ENCODE data around the gene TMEM171.

The TMEM171 gene

DNA sequence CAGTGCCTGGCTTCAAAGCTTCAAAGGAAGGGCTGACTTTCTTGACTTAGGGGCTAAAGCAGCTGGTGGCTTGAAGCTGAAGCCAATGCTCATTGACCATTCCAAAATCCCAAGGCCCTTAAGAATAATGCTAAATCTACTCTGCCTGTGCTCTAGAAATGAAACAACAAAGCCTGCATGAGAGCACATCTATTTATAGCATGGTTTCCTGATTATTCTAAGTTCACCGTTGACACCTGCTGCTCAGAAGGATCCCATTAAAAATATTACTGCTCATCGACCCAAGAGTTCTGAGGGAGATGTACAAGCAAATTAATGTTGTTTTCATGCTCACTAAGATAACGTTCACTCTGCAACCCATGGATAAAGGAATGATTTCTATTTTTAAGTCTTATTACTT is 59.4 kb downstream of the TMEM171 start:
- peaks cover 0 to 48% of the 10 kb centered on the region in 2 experiments for H3K27me3 ChIP-seq (ENCODE audit: control insufficient read depth in 1 of 2, insufficient read depth in 1 of 2, low read length in 2 of 2)
- H3K4me1 ChIP-seq (ENCODE audit: control insufficient read depth, insufficient read depth, low read depth, low read length) = peaks cover 4% of the 10 kb centered on the region
- no peak overlapping the region for H3K4ac ChIP-seq (ENCODE audit: low read depth in 1 of 2, low read length in 2 of 2)
- no peak overlapping the region for H4K91ac ChIP-seq (ENCODE audit: low read length)
- no peak overlapping the region for H3K4me3 ChIP-seq (ENCODE audit: insufficient read depth in 1 of 2, low read depth in 1 of 2, low read length in 2 of 2)
- H3K4me2 ChIP-seq (ENCODE audit: low read length, poor library complexity, severe bottlenecking) = no peak overlapping the region
- no peak overlapping the region for H3K27ac ChIP-seq (ENCODE audit: low read length, poor library complexity, severe bottlenecking)
- H4K8ac ChIP-seq (ENCODE audit: low read length) = no peak overlapping the region
- H3K23ac ChIP-seq (ENCODE audit: low read length in 2 of 2) = no peak overlapping the region
- no peak overlapping the region for H2BK15ac ChIP-seq (ENCODE audit: low read depth, poor library complexity, severe bottlenecking)
- H2AFZ ChIP-seq (ENCODE audit: low read depth, low read length) = no peak overlapping the region
- no peak overlapping the region for H3K14ac ChIP-seq (ENCODE audit: low read length in 2 of 2)
- H3K9ac ChIP-seq (ENCODE audit: low read length) = no peak overlapping the region
- H3K9me3 ChIP-seq (ENCODE audit: control insufficient read depth, low read length) = peaks cover 9% of the 10 kb centered on the region
- no peaks in the 10 kb centered on the region for H3K36me3 ChIP-seq (ENCODE audit: control insufficient read depth in 1 of 2, insufficient read depth in 2 of 2, low read depth in 1 of 2, low read length in 2 of 2)
- no peak for DNase-seq
- no peak overlapping the region for H3K18ac ChIP-seq (ENCODE audit: low read depth in 1 of 2, low read length in 2 of 2)
- H3K79me1 ChIP-seq (replicated peaks; ENCODE audit: low read length, poor library complexity, severe bottlenecking) = no peaks in the 10 kb centered on the region
- H2BK5ac ChIP-seq (ENCODE audit: low read depth, low read length, poor library complexity, severe bottlenecking) = no peak overlapping the region
- no peak overlapping the region for H2BK12ac ChIP-seq (ENCODE audit: low read length in 2 of 2)
- 100% methylated on average over 1 of the region's 3 CpGs for WGBS
- no peak overlapping the region for H2AK5ac ChIP-seq (ENCODE audit: low read length, severe bottlenecking)
- no peak overlapping the region for H2BK120ac ChIP-seq (ENCODE audit: low read depth, low read length)

DNA sequence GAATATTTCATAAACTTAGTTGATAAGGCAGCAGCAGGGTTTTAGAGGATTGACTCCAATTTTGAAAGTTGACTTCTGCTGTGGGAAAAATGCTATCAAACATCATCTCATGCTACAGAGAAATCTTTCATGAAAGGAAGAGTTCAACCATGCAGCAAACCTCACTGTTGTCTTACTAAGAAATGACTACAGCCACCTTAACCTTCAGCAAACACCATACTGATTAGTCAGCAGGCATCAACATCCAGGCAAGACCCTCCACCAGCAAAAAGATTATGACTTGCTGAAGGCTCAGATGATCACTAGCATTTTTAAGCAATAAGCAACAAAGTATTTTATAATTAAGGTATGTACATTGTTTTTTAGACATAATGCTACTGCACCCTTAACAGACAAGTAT is 60.2 kb downstream of the TMEM171 start:
- DNase-seq = no peak
- H3K27me3 ChIP-seq (ENCODE audit: control insufficient read depth in 1 of 2, insufficient read depth in 1 of 2, low read length in 2 of 2) = peaks cover 0 to 46% of the 10 kb centered on the region in 2 experiments
- H3K9me3 ChIP-seq (ENCODE audit: control insufficient read depth, low read length) = peaks cover 9% of the 10 kb centered on the region
- H2AFZ ChIP-seq (ENCODE audit: low read depth, low read length) = no peak overlapping the region
- no peak overlapping the region for H2BK120ac ChIP-seq (ENCODE audit: low read depth, low read length)
- H2BK5ac ChIP-seq (ENCODE audit: low read depth, low read length, poor library complexity, severe bottlenecking) = no peak overlapping the region
- H3K4me2 ChIP-seq (ENCODE audit: low read length, poor library complexity, severe bottlenecking) = no peak overlapping the region
- no peak overlapping the region for H2AK5ac ChIP-seq (ENCODE audit: low read length, severe bottlenecking)
- no peak overlapping the region for H2BK12ac ChIP-seq (ENCODE audit: low read length in 2 of 2)
- no peak overlapping the region for H3K9ac ChIP-seq (ENCODE audit: low read length)
- H3K79me1 ChIP-seq (replicated peaks; ENCODE audit: low read length, poor library complexity, severe bottlenecking) = no peaks in the 10 kb centered on the region
- H3K36me3 ChIP-seq (ENCODE audit: control insufficient read depth in 1 of 2, insufficient read depth in 2 of 2, low read depth in 1 of 2, low read length in 2 of 2) = no peaks in the 10 kb centered on the region
- no peak overlapping the region for H3K14ac ChIP-seq (ENCODE audit: low read length in 2 of 2)
- H3K27ac ChIP-seq (ENCODE audit: low read length, poor library complexity, severe bottlenecking) = peak overlapping the region; percentile 50
- no peak overlapping the region for H3K23ac ChIP-seq (ENCODE audit: low read length in 2 of 2)
- no peak overlapping the region for H3K4ac ChIP-seq (ENCODE audit: low read depth in 1 of 2, low read length in 2 of 2)
- H3K18ac ChIP-seq (ENCODE audit: low read depth in 1 of 2, low read length in 2 of 2) = no peak overlapping the region
- H4K8ac ChIP-seq (ENCODE audit: low read length) = no peak overlapping the region
- H4K91ac ChIP-seq (ENCODE audit: low read length) = no peak overlapping the region
- no peak overlapping the region for H3K4me3 ChIP-seq (ENCODE audit: insufficient read depth in 1 of 2, low read depth in 1 of 2, low read length in 2 of 2)
- H3K4me1 ChIP-seq (ENCODE audit: control insufficient read depth, insufficient read depth, low read depth, low read length) = peaks cover 3% of the 10 kb centered on the region
- H2BK15ac ChIP-seq (ENCODE audit: low read depth, poor library complexity, severe bottlenecking) = no peak overlapping the region

All from mesenchymal stem cell (in vitro differentiated cells and primary cell).